Measurements from ENCODE around the gene CHD9. TPM values are rescaled to one million over a fixed set of nuclear protein-coding genes. Genes with fewer than 3 reads are reported as not detected.

Gene CHD9
- total RNA-seq, 4 donors from 2014 or later: 37.4 to 112 (median 64.4) TPM

- no peaks in the 10 kb centered on the region for H3K27me3 ChIP-seq
- no peaks in the 10 kb centered on the region for H3K9me3 ChIP-seq
- in situ Hi-C loops (cut with MboI; ENCODE audit: low pct_ligation_motif_present in 1 of 4, low pct_unique_long_range_greater_than_20kb in 1 of 4, low sequenced_read_pairs in 3 of 4): no loop called here
- peaks cover 11 to 24% (median 18%) of the 10 kb centered on the region in 4 donors for H3K4me1 ChIP-seq
- WGBS, 2 donors (ENCODE audit: low coverage in 1 of 2): 82 to 100% methylated on average over 1 to 6 of the region's 6 CpGs
- intact Hi-C loops (cut with DNase I; ENCODE audit: low total_unique reads): no loop called here
- no peak overlapping the region for H3K4me3 ChIP-seq
- DNase-seq: no peak
- H3K27ac ChIP-seq: peak overlapping the region in 1 of 4 donors; percentile 82
- H3K36me3 ChIP-seq: no peaks in the 10 kb centered on the region
- TF ChIP-seq EP300 (IDR thresholded peaks at IDR 0.05; ENCODE audit: low read depth) (no peak), POLR2A (IDR thresholded peaks at IDR 0.05) (no peak), POLR2AphosphoS5 (IDR thresholded peaks at IDR 0.05) (no peak)
- TF ChIP-seq, protein P1, sequence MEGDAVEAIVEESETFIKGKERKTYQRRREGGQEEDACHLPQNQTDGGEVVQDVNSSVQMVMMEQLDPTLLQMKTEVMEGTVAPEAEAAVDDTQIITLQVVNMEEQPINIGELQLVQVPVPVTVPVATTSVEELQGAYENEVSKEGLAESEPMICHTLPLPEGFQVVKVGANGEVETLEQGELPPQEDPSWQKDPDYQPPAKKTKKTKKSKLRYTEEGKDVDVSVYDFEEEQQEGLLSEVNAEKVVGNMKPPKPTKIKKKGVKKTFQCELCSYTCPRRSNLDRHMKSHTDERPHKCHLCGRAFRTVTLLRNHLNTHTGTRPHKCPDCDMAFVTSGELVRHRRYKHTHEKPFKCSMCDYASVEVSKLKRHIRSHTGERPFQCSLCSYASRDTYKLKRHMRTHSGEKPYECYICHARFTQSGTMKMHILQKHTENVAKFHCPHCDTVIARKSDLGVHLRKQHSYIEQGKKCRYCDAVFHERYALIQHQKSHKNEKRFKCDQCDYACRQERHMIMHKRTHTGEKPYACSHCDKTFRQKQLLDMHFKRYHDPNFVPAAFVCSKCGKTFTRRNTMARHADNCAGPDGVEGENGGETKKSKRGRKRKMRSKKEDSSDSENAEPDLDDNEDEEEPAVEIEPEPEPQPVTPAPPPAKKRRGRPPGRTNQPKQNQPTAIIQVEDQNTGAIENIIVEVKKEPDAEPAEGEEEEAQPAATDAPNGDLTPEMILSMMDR (IDR thresholded peaks at IDR 0.05): no peak
Observed at GRCh38 chr16:53078765-53079485, 24.1 kb downstream of the CHD9 start.

DNA sequence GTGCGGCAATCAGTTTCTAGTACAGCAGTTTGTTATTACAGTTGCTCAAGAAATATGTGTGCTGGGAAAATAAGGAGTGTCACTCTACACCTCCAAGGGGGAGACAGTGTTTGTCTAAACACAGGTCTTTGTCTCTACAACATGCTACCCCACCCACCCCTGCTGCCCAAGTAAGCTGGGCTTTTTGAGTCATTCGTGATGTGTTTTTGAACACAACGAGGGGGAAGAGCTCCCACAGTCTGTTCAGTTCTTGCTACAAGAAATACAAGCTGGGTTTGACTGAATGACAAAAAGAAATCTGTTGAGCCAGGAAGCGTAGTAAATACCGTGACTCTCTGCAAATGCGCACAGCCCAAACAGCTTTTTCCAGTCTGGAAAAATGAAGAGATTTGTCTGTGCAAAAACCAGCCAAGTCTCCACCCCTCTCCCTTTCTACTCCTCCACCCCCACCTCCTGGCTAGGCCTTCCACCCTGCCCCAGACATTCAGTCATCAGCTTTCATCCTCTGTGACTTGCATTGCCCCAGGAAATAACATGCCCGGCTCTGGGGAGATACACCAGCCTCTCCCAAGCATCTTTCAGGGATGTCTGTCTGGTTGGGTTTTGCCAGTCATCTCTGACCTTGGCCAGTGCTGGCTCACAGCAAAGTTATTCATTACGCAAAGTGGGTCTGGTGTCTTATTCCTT lies 25.7 kb downstream of the CHD9 start:
- Histone ChIP-seq H3K9me3 (no peaks in the 10 kb centered on the region), H3K27ac (peak overlapping the region; percentile 57 to 82 (median 77)), H3K36me3 (no peaks in the 10 kb centered on the region), H3K4me3 (no peak overlapping the region), H3K4me1 (peaks cover 11 to 32% (median 26%) of the 10 kb centered on the region in 4 donors), H3K27me3 (no peaks in the 10 kb centered on the region)
- TF ChIP-seq, protein P1 (IDR thresholded peaks at IDR 0.05): no peak
- peak in 2 of 3 donors; percentile 9 to 22 for TF ChIP-seq POLR2AphosphoS5 (IDR thresholded peaks at IDR 0.05)
- 63 to 80% methylated on average over 1 to 8 of the region's 8 CpGs for WGBS, 2 donors (ENCODE audit: low coverage in 1 of 2)
- in situ Hi-C loops (cut with MboI; ENCODE audit: low pct_ligation_motif_present in 1 of 4, low pct_unique_long_range_greater_than_20kb in 1 of 4, low sequenced_read_pairs in 3 of 4) (no loop called here), intact Hi-C loops (cut with DNase I; ENCODE audit: low total_unique reads) (no loop called here)
- peak; percentile 29 for DNase-seq

DNA sequence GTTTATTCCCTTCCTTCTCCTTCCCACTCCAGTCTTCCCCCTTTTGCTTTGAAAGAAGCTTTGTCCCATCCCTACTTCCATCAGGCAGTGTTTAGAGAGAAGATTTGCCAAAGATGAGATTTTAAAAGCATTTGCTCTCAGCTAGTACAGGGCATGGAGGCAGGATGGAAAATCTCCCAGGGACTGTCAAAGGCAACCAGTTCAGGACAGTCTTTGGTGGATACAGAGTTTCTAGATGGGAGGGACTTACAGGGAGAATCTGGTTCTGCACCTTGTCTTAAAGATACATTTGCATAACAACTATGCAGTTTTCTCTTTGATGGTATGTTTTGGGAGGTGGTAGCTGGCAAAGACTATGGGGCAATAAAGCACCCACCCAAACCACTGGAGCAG lies 26.2 kb downstream of the CHD9 start:
- intact Hi-C loops (cut with DNase I; ENCODE audit: low total_unique reads) (no loop called here), in situ Hi-C loops (cut with MboI; ENCODE audit: low pct_ligation_motif_present in 1 of 4, low pct_unique_long_range_greater_than_20kb in 1 of 4, low sequenced_read_pairs in 3 of 4) (no loop called here)
- peaks cover 11 to 37% (median 28%) of the 10 kb centered on the region in 4 donors for H3K4me1 ChIP-seq
- H3K27me3 ChIP-seq: no peaks in the 10 kb centered on the region
- no peaks in the 10 kb centered on the region for H3K36me3 ChIP-seq
- DNase-seq: no peak
- no peak overlapping the region for H3K4me3 ChIP-seq
- TF ChIP-seq, protein P1 (IDR thresholded peaks at IDR 0.05): no peak
- TF ChIP-seq EP300 (IDR thresholded peaks at IDR 0.05; ENCODE audit: low read depth): no peak
- H3K9me3 ChIP-seq: no peaks in the 10 kb centered on the region
- H3K27ac ChIP-seq: peak overlapping the region; percentile 57 to 82 (median 77)

GRCh38 chr16:53081686-53082407 lies 27.1 kb downstream of the CHD9 start:
- Histone ChIP-seq H3K4me1 (peaks cover 11 to 41% (median 29%) of the 10 kb centered on the region in 4 donors), H3K27me3 (no peaks in the 10 kb centered on the region), H3K4me3 (no peak overlapping the region), H3K27ac (peak overlapping the region in 3 of 4 donors; percentile 75 to 82 (median 79)), H3K36me3 (no peaks in the 10 kb centered on the region), H3K9me3 (no peaks in the 10 kb centered on the region)
- in situ Hi-C loops (cut with MboI; ENCODE audit: low pct_ligation_motif_present in 1 of 4, low pct_unique_long_range_greater_than_20kb in 1 of 4, low sequenced_read_pairs in 3 of 4) (no loop called here), intact Hi-C loops (cut with DNase I; ENCODE audit: low total_unique reads) (no loop called here)
- TF ChIP-seq POLR2A (IDR thresholded peaks at IDR 0.05): no peak
- TF ChIP-seq, protein P1 (IDR thresholded peaks at IDR 0.05): no peak
- TF ChIP-seq POLR2AphosphoS5 (IDR thresholded peaks at IDR 0.05): no peak
- TF ChIP-seq EP300 (IDR thresholded peaks at IDR 0.05; ENCODE audit: low read depth): no peak
- no peak for DNase-seq
- 99% methylated on average over 3 of the region's 3 CpGs; no CpG with 5 or more reads in 1 of the 2 donors for WGBS, 2 donors (ENCODE audit: low coverage in 1 of 2)
